Neuron (in vitro differentiated cells): ENCODE data around the gene AGPAT3.

Experiments
- H2AFZ ChIP-seq: one replicate; pipeline ENCODE4 v1.6.1; 2013; ENCODE audit warnings: low read depth, mild to moderate bottlenecking, inconsistent platforms, low read length, moderate library complexity
- H3K27me3 ChIP-seq: one replicate; pipeline ENCODE4 v1.6.1; 2013; ENCODE audit warnings: low read length; ENCODE audit not compliant: insufficient read depth
- H3K36me3 ChIP-seq: one replicate; pipeline ENCODE4 v1.6.1; 2013; ENCODE audit warnings: low read length; ENCODE audit not compliant: insufficient read depth
- H3K4me1 ChIP-seq: one replicate; pipeline ENCODE4 v1.6.1; 2013; ENCODE audit warnings: low read length; ENCODE audit not compliant: insufficient read depth
- H3K4me3 ChIP-seq: 2 replicates; pipeline ENCODE4 v1.5.1; 2013; ENCODE audit warnings: mild to moderate bottlenecking, low read length, moderate library complexity
- H3K9me3 ChIP-seq: one replicate; pipeline ENCODE4 v1.6.1; 2013; ENCODE audit warnings: low read length

The AGPAT3 gene

GRCh38 chr21:43873673-43874072 lies 8.7 kb downstream of the AGPAT3 start:
- Histone ChIP-seq H3K27me3 (no peaks in the 10 kb centered on the region), H3K9me3 (peaks cover 7% of the 10 kb centered on the region), H3K4me3 (no peak overlapping the region), H3K36me3 (peaks cover 18% of the 10 kb centered on the region), H2AFZ (no peak overlapping the region), H3K4me1 (no peaks in the 10 kb centered on the region)

GRCh38 chr21:43874085-43874805 lies 9.2 kb downstream of the AGPAT3 start:
- no peaks in the 10 kb centered on the region for H3K4me1 ChIP-seq
- H3K36me3 ChIP-seq, result peaks cover 15% of the 10 kb centered on the region
- no peak overlapping the region for H3K4me3 ChIP-seq

GRCh38 chr21:43876605-43877004 lies 11.6 kb downstream of the AGPAT3 start:
- H3K27me3 ChIP-seq, result no peaks in the 10 kb centered on the region
- H3K9me3 ChIP-seq, result peaks cover 2% of the 10 kb centered on the region
- peaks cover 13% of the 10 kb centered on the region for H3K36me3 ChIP-seq
- no peak overlapping the region for H2AFZ ChIP-seq
- H3K4me1 ChIP-seq, result no peaks in the 10 kb centered on the region
- no peak overlapping the region for H3K4me3 ChIP-seq

More at GRCh38 chr21:43874085-43874805, 9.2 kb downstream of the AGPAT3 start:
- peaks cover 7% of the 10 kb centered on the region for H3K9me3 ChIP-seq
- no peak overlapping the region for H2AFZ ChIP-seq
- H3K27me3 ChIP-seq, result no peaks in the 10 kb centered on the region

GRCh38 chr21:43877936-43878575 lies 13.0 kb downstream of the AGPAT3 start:
- H2AFZ ChIP-seq, result no peak overlapping the region
- H3K36me3 ChIP-seq, result peaks cover 8% of the 10 kb centered on the region
- H3K4me3 ChIP-seq, result no peak overlapping the region
- peaks cover 2% of the 10 kb centered on the region for H3K9me3 ChIP-seq
- H3K27me3 ChIP-seq, result no peaks in the 10 kb centered on the region
- H3K4me1 ChIP-seq, result no peaks in the 10 kb centered on the region

GRCh38 chr21:43879348-43880110 lies 14.5 kb downstream of the AGPAT3 start:
- Histone ChIP-seq H3K27me3 (no peaks in the 10 kb centered on the region), H3K36me3 (peaks cover 6% of the 10 kb centered on the region), H3K4me1 (peaks cover 3% of the 10 kb centered on the region), H3K9me3 (no peaks in the 10 kb centered on the region), H2AFZ (no peak overlapping the region), H3K4me3 (no peak overlapping the region)

GRCh38 chr21:43880111-43880985 lies 15.3 kb downstream of the AGPAT3 start:
- peaks cover 6% of the 10 kb centered on the region for H3K36me3 ChIP-seq
- H2AFZ ChIP-seq, result no peak overlapping the region
- H3K27me3 ChIP-seq, result no peaks in the 10 kb centered on the region
- H3K4me1 ChIP-seq, result peaks cover 9% of the 10 kb centered on the region
- H3K9me3 ChIP-seq, result no peaks in the 10 kb centered on the region
- H3K4me3 ChIP-seq, result no peak overlapping the region

- no peak overlapping the region for H2AFZ ChIP-seq
- H3K36me3 ChIP-seq, result peaks cover 6% of the 10 kb centered on the region
- H3K4me1 ChIP-seq, result peaks cover 9% of the 10 kb centered on the region
- H3K27me3 ChIP-seq, result no peaks in the 10 kb centered on the region
- no peaks in the 10 kb centered on the region for H3K9me3 ChIP-seq
- no peak overlapping the region for H3K4me3 ChIP-seq
Measured at GRCh38 chr21:43881283-43881682, 16.3 kb downstream of the AGPAT3 start.

GRCh38 chr21:43881935-43882334 lies 16.9 kb downstream of the AGPAT3 start:
- Histone ChIP-seq H3K27me3 (no peaks in the 10 kb centered on the region), H2AFZ (no peak overlapping the region), H3K4me3 (no peak overlapping the region), H3K9me3 (no peaks in the 10 kb centered on the region), H3K36me3 (peaks cover 6% of the 10 kb centered on the region), H3K4me1 (peaks cover 9% of the 10 kb centered on the region)

- Histone ChIP-seq H3K9me3 (no peaks in the 10 kb centered on the region), H3K36me3 (peaks cover 4% of the 10 kb centered on the region), H2AFZ (no peak overlapping the region), H3K4me3 (no peak overlapping the region), H3K27me3 (no peaks in the 10 kb centered on the region), H3K4me1 (peaks cover 9% of the 10 kb centered on the region)
Measured at GRCh38 chr21:43882952-43883545, 18.0 kb downstream of the AGPAT3 start.

GRCh38 chr21:43884012-43884860 lies 19.2 kb downstream of the AGPAT3 start:
- no peak overlapping the region for H3K4me3 ChIP-seq
- peaks cover 9% of the 10 kb centered on the region for H3K4me1 ChIP-seq
- no peaks in the 10 kb centered on the region for H3K9me3 ChIP-seq
- H3K36me3 ChIP-seq, result peaks cover under 1% of the 10 kb centered on the region
- no peak overlapping the region for H2AFZ ChIP-seq
- no peaks in the 10 kb centered on the region for H3K27me3 ChIP-seq

- H3K4me3 ChIP-seq, result no peak overlapping the region
- no peaks in the 10 kb centered on the region for H3K27me3 ChIP-seq
- no peak overlapping the region for H2AFZ ChIP-seq
- peaks cover 3% of the 10 kb centered on the region for H3K36me3 ChIP-seq
- peaks cover 9% of the 10 kb centered on the region for H3K4me1 ChIP-seq
- H3K9me3 ChIP-seq, result peaks cover under 1% of the 10 kb centered on the region
Measured at GRCh38 chr21:43884861-43885417, 19.9 kb downstream of the AGPAT3 start.
